ENCODE data around the gene ARL13B. TPM values are rescaled to one million over a fixed set of nuclear protein-coding genes. Genes with fewer than 3 reads are reported as not detected.

ARL13B gene
- total and polyA plus RNA-seq, 2 of the 8 experiments (the other 6 are each of a cell fraction or from before 2014, with no cell fraction given): 1.5 to 12.7 TPM

GRCh38 chr3:94061297-94061696 is 81.3 kb downstream of the ARL13B start (continued):
- TF ChIP-seq USF2 (IDR thresholded peaks at IDR 0.05; ENCODE audit: low read length) (no peak), EZH2 (IDR thresholded peaks at IDR 0.05; ENCODE audit: low read depth, low read length, severe bottlenecking) (no peak), ATF3 (IDR thresholded peaks at IDR 0.05; ENCODE audit: insufficient read depth, low read depth, low read length) (no peak), YY1 (IDR thresholded peaks at IDR 0.05; ENCODE audit: low read depth, low read length) (no peak), CREB1 (IDR thresholded peaks at IDR 0.05) (no peak), JUN (IDR thresholded peaks at IDR 0.05; ENCODE audit: low read depth, low read length) (no peak), RXRA (IDR thresholded peaks at IDR 0.05; ENCODE audit: insufficient read depth, low read depth, low read length) (no peak), POLR2AphosphoS5 (IDR thresholded peaks at IDR 0.05; ENCODE audit: low read depth, low read length) (no peak), SAP30 (IDR thresholded peaks at IDR 0.05; ENCODE audit: insufficient read depth, insufficient replicate concordance, low read length) (no peak), CHD2 (IDR thresholded peaks at IDR 0.05; ENCODE audit: low read length) (no peak)
